ENCODE results near the gene KDM4B. TPM values are rescaled to one million over a fixed set of nuclear protein-coding genes. Genes with fewer than 3 reads are reported as not detected.

KDM4B gene
- total RNA-seq, 1 donor from 2014 or later, result 21.2 TPM

- Histone ChIP-seq H3K27me3 (ENCODE audit: control insufficient read depth, insufficient read depth, low read length) (no peaks in the 10 kb centered on the region), H3K4me3 (ENCODE audit: low read depth, low read length) (no peak overlapping the region), H3K36me3 (ENCODE audit: control insufficient read depth, insufficient read depth, low read length) (no peaks in the 10 kb centered on the region)
- no peak for DNase-seq (ENCODE audit: low read depth)
- TF ChIP-seq, protein P1, sequence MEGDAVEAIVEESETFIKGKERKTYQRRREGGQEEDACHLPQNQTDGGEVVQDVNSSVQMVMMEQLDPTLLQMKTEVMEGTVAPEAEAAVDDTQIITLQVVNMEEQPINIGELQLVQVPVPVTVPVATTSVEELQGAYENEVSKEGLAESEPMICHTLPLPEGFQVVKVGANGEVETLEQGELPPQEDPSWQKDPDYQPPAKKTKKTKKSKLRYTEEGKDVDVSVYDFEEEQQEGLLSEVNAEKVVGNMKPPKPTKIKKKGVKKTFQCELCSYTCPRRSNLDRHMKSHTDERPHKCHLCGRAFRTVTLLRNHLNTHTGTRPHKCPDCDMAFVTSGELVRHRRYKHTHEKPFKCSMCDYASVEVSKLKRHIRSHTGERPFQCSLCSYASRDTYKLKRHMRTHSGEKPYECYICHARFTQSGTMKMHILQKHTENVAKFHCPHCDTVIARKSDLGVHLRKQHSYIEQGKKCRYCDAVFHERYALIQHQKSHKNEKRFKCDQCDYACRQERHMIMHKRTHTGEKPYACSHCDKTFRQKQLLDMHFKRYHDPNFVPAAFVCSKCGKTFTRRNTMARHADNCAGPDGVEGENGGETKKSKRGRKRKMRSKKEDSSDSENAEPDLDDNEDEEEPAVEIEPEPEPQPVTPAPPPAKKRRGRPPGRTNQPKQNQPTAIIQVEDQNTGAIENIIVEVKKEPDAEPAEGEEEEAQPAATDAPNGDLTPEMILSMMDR (IDR thresholded peaks at IDR 0.05; ENCODE audit: insufficient read depth, low read length, poor library complexity, severe bottlenecking), result no peak
Observed at GRCh38 chr19:4986471-4986891, 17.6 kb downstream of the KDM4B start.

GRCh38 chr19:4987256-4987655, 18.3 kb downstream of the KDM4B start:
- TF ChIP-seq, protein P1 (IDR thresholded peaks at IDR 0.05; ENCODE audit: insufficient read depth, low read length, poor library complexity, severe bottlenecking), result no peak
- Histone ChIP-seq H3K36me3 (ENCODE audit: control insufficient read depth, insufficient read depth, low read length) (no peaks in the 10 kb centered on the region), H3K4me3 (ENCODE audit: low read depth, low read length) (no peak overlapping the region), H3K27me3 (ENCODE audit: control insufficient read depth, insufficient read depth, low read length) (no peaks in the 10 kb centered on the region)
- no peak for DNase-seq (ENCODE audit: low read depth)

- DNase-seq (ENCODE audit: low read depth), result no peak
- no peaks in the 10 kb centered on the region for H3K36me3 ChIP-seq (ENCODE audit: control insufficient read depth, insufficient read depth, low read length)
- H3K27me3 ChIP-seq (ENCODE audit: control insufficient read depth, insufficient read depth, low read length), result no peaks in the 10 kb centered on the region
- TF ChIP-seq, protein P1 (IDR thresholded peaks at IDR 0.05; ENCODE audit: insufficient read depth, low read length, poor library complexity, severe bottlenecking), result no peak
- H3K4me3 ChIP-seq (ENCODE audit: low read depth, low read length), result no peak overlapping the region
Observed at GRCh38 chr19:4987692-4988370, 18.9 kb downstream of the KDM4B start.

DNA sequence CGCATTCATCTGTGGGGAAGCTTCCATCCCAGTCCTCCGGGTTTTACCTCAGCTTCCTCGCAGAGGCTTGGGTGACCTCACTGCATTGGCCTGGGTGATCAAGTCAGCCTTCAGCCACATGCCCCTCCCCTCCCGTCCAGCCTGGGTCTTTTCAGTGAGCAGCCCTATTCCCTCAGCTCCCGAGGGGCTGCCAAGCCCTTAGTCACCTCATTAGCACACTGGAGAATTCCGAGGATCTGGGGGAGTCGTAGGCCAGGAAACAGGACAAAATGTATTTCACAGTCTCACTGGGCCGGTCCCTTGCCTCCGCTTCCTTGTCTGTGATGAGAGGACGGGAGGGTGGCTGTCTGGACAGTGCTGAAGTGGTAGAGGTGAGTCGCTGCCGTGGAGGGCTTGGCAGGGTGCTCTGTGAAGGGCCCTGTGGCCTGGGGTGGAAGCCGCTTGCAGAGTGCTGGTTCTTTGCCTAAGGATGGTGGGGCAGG, 19.9 kb downstream of the KDM4B start:
- peak; percentile 67 for DNase-seq (ENCODE audit: low read depth)
- Histone ChIP-seq H3K27me3 (ENCODE audit: control insufficient read depth, insufficient read depth, low read length) (no peaks in the 10 kb centered on the region), H3K36me3 (ENCODE audit: control insufficient read depth, insufficient read depth, low read length) (no peaks in the 10 kb centered on the region), H3K4me3 (ENCODE audit: low read depth, low read length) (no peak overlapping the region)
- TF ChIP-seq, protein P1 (IDR thresholded peaks at IDR 0.05; ENCODE audit: insufficient read depth, low read length, poor library complexity, severe bottlenecking), result no peak

DNA sequence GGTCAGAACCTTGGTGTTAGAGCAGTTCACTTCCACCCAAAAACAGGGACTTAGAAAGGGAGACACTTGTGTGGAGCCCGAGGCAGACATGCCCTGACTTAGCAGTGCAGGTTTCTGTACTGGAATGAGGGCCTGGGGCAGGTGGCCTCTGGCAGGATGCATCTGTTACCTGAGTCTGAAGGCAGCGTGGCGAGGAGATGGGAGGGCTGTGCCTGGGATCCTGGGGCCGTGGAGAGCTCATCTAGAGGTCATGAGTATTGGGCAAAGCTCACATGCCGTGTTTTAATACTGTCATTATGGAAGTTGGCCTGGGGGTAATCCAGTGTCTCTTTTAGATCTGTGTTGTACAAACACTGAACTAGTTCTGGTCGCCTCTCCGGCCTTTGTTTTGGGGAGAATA, 21.4 kb downstream of the KDM4B start:
- no peaks in the 10 kb centered on the region for H3K27me3 ChIP-seq (ENCODE audit: control insufficient read depth, insufficient read depth, low read length)
- no peak for DNase-seq (ENCODE audit: low read depth)
- TF ChIP-seq, protein P1 (IDR thresholded peaks at IDR 0.05; ENCODE audit: insufficient read depth, low read length, poor library complexity, severe bottlenecking), result no peak
- no peak overlapping the region for H3K4me3 ChIP-seq (ENCODE audit: low read depth, low read length)
- no peaks in the 10 kb centered on the region for H3K36me3 ChIP-seq (ENCODE audit: control insufficient read depth, insufficient read depth, low read length)

GRCh38 chr19:4991538-4991937, 22.6 kb downstream of the KDM4B start:
- no peak overlapping the region for H3K4me3 ChIP-seq (ENCODE audit: low read depth, low read length)
- DNase-seq (ENCODE audit: low read depth), result no peak
- no peaks in the 10 kb centered on the region for H3K36me3 ChIP-seq (ENCODE audit: control insufficient read depth, insufficient read depth, low read length)
- TF ChIP-seq, protein P1 (IDR thresholded peaks at IDR 0.05; ENCODE audit: insufficient read depth, low read length, poor library complexity, severe bottlenecking), result no peak
- no peaks in the 10 kb centered on the region for H3K27me3 ChIP-seq (ENCODE audit: control insufficient read depth, insufficient read depth, low read length)

Measured in kidney epithelial cell (primary cell).